IPS DF 4.7 (cell line): ENCODE data around the gene OGFOD3.

Experiments
- DNase-seq: peaks from one replicate; pipeline ENCODE4 v3.0.0-alpha.2; 2013; ENCODE audit warnings: low spot score; ENCODE audit errors: extremely low read depth

The OGFOD3 gene

GRCh38 chr17:82446649-82447048 lies 28.3 kb upstream of the OGFOD3 start:
- no peak for DNase-seq

- no peak for DNase-seq
These were observed 27.7 kb upstream of the OGFOD3 start for GRCh38 chr17:82446124-82446523.

DNA sequence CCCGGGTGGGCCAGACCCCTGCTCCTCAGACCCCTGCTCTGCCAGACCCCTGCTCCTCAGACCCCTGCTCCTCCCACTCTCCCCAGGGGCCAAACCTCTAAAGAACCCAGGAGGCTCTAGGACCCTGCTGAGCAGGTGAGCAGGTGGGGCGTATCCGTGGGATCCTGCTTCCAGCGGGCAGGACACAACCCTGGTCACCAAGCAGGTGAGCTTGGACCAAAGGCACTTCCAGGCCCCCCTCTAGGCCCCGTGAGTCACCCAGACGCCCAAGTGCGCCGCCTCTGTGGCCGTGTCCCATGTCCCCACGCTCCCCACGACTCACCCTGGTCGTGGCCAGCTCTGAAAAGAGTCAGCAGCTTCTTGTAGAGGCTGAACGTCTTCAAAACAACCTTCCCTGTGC lies 27.2 kb upstream of the OGFOD3 start:
- DNase-seq = no peak

DNA sequence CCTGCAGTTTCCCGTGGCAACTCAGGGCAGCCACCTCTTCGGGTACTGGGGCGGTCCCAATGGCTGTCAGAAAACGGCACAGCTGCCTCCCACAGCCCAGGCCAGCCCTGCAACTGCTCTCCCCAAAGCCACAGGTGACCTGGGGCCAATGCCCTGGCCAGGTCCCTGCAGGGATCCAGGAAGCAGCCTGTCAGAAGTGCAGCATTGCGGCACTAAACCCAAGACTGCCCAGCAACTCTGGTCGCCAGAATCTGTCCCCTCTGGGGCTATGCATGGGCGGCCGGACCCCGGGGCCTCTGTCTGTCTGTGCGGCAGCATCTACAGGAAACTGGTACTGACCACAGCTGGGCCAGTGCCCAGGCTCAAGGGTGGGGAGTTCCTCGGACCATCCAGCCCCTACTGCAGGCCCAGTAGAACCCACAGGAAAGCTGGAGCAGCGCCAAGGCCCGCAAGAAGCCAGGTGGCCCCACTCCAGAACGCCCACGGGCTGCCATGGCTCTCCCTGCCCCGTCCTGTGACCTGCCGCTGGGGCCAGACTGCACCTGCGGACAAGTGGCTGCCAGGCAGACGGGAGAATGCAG lies 26.6 kb upstream of the OGFOD3 start:
- no peak for DNase-seq

GRCh38 chr17:82444284-82444893 lies 26.0 kb upstream of the OGFOD3 start:
- DNase-seq = no peak

- DNase-seq = no peak
These were observed 25.3 kb upstream of the OGFOD3 start for GRCh38 chr17:82443465-82444283.

DNA sequence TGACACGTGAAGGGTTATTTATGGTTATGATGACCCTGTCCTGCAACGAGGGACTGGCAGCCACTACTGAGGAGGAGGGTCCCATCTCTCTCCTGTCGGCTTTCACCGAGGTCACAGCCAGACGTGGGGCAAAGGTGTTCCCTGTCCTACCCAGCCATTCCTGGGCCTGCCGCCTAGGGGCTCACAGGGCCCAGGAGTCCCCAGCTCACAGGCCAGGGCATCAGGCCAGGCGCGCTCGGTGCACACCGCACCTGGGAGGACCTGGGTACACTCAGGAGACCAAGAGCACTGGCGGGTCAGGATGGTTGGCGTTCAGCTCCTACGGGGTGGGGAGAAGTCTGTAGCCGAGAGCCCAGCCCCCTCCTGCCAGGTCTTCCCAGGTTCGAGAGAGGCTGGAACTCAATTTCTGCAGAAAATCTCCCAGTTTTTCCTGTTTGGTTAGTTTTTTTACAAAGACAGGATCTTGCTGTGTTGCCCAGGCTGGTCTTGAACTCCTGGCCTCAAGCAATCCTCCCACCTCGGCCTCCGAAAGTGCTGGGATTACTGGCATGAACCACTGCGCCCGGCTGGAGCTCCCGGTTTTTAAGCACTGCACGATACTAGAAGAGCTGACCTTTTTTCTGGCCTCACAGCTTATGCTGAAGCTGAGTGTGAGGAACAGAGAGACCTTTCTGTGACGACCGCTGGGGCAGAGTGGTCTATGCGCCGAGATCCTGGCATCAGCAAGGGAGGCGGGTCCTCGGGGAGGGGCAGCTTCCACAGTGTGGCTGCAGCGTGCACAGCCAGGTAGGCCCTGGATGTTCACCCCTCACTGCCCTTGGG lies 24.5 kb upstream of the OGFOD3 start:
- DNase-seq = no peak

GRCh38 chr17:82441691-82442487 lies 23.5 kb upstream of the OGFOD3 start:
- no peak for DNase-seq

DNA sequence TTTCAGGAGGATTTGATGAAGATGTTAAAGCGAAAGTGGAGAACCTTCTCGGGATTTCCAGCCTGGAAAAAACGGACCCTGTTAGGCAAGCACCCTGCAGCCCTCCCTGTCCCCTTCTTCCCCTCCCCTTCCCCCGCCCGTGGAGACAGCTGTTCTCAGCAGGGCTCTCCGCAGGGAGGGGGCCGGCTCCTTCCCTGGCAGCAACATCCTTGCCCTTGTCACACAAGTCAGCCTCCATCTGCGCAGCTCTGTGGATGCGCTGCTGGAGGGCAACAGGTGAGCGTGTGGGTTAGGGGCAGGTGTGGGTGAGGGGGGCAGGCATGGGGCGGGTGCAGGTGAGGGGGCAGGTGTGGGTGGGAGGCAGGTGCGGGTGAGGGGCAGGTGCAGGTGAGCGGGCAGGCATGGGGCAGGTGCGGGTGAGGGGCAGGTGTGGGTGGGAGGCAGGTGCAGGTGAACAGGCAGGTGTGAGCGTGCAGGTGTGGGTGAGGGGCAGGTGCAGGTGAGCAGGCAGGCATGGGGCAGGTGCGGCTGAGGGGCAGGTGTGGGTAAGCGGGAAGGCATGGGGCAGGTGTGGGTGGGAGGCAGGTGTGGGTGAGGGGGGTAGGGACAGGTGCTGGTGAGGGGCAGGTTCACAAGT lies 22.7 kb upstream of the OGFOD3 start:
- DNase-seq = no peak

GRCh38 chr17:82440469-82440981 lies 22.1 kb upstream of the OGFOD3 start:
- DNase-seq = no peak

- DNase-seq = no peak
These were observed 21.5 kb upstream of the OGFOD3 start for GRCh38 chr17:82439829-82440365.

- no peak for DNase-seq
These were observed 20.9 kb upstream of the OGFOD3 start for GRCh38 chr17:82439194-82439828.

DNA sequence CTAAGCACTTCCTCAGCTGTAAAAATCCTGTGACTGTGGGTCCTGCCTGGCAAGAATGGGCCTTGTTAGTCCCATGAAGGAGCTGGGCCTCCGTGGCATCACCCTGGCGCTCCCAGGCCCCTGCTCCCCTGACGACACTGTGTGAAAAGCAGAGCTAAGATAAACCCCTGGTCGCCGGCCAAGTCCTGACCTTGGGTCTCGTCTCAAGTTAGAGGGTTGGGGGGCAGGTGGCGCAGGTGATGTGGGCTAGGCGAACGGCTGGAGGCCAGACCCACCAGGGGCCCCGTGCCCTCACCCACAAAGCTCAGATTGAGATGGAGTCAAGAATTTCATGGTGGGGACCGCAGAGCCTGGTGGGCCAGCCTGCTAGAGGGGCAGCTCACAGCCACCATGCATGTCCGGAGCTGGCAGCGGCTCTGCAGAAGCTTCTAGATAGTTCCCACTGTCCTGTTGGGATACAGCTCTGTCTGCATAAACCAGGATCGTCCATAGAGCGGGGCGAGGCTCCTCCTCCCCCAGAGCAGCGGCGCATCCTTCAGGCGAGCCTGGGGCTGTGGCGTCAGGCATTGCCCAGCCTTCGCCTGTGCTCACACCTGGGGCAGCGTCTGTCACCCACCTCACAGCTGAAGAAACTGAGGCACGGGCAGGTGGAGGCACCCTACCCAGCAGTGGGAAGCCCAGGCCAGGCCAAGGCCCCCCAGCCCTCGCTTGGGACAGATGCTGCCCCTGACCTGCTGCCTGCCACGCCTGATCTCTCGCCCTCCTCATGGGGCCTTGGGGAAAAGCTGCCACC lies 20.2 kb upstream of the OGFOD3 start:
- DNase-seq = no peak

DNA sequence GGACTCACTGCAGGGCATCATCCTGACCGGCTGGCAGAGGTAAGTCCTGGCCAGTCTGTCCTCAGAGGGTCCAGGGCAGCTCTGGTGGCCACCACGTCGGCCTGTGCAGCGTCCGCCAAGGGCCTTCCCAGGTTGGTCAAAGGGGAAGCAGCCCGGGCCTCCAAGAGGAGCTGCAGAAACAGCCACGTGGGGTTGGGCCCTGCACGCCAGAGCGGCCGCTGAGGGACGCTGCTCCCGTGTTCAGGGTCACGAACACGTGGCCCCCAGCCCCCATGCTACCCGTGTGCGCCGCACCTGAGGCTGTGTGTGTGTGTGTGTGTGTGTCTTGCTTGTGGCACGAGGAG lies 18.9 kb upstream of the OGFOD3 start:
- no peak for DNase-seq

- no peak for DNase-seq
These were observed 18.4 kb upstream of the OGFOD3 start for GRCh38 chr17:82436601-82437324.

GRCh38 chr17:82435601-82436583 lies 17.5 kb upstream of the OGFOD3 start:
- no peak for DNase-seq

GRCh38 chr17:82435103-82435502 lies 16.7 kb upstream of the OGFOD3 start:
- no peak for DNase-seq
